SIG-M5 treated with dmso at 0.1 percent for 504 hours (cell line): Measurements from ENCODE around the gene TWF2.
"Not testable (repeated sequence)": the region's sequence is repeated elsewhere in the genome, so short reads cannot be mapped to it uniquely, and the experiment has no call there.

ENCODE experiments used
- DNase-seq: peaks from one replicate; lab custom pipeline; 2025; ENCODE audit not compliant: unreplicated experiment; lab: John Stamatoyannopoulos, UW

The TWF2 gene

GRCh38 chr3:52238761-52239701 lies at the start of gene TWF2:
TWF2 (minus strand) TSS chr3:52239158; CDS start chr3:52239016, 142 bp downstream.
- DNase-seq: peak; percentile 66

DNA sequence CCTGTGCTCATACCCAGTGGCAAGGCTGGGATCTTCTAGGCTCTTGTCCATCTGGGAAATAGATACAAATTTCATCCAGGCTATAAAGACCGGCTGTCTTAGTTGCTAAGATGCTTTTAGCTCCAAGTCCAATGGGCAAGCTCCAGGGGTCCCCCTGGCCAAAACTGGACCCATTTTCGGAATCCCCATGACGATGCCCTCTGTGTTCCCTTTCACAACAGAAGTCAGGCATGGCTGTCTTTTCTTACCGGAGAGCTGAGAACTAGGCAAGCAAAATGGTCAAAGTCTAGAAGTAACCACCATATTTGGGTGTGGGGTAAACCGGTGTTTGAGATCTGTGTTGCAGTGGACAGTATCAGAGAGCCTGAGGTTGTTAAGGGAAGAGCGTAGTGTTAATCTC lies 49.7 kb upstream of the TWF2 start:
- no peak for DNase-seq

DNA sequence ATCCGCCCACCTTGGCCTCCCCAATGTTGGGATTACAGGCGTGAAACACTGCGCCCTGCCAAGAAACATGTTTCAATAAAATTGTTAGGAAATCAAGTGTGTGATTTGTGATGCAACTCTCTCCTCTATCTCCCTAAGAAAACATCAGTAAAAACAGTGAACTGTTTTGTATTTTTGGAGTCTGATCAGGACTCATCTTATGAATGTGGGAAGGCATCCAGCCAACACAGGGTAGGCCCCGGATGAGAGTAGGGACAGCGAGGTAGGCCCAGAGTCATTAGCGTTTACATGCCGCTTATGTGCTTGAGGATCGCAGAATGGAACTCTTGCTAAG lies 47.8 kb upstream of the TWF2 start:
- no peak for DNase-seq

GRCh38 chr3:52284051-52284450 lies 45.1 kb upstream of the TWF2 start:
- not testable (repeated sequence) for DNase-seq

DNA sequence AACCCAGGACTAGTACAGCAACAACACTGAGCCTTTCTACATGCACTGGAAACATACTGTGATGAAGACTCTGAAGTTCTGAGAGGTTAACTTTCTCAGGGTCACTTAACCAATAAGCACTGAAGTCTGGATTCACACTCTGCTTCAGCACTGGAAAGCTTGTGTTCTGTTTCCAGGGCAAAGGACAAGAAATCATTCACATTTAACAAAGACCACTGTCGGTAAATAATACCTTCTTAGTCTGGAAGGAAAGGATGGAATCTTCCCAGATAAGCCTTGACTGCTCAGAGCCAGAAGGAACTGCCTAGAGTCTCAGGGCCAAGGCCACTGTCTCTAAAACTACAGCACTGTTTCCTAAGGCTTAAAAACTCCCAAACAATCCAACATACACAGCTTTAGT lies 44.3 kb upstream of the TWF2 start:
- no peak for DNase-seq

DNA sequence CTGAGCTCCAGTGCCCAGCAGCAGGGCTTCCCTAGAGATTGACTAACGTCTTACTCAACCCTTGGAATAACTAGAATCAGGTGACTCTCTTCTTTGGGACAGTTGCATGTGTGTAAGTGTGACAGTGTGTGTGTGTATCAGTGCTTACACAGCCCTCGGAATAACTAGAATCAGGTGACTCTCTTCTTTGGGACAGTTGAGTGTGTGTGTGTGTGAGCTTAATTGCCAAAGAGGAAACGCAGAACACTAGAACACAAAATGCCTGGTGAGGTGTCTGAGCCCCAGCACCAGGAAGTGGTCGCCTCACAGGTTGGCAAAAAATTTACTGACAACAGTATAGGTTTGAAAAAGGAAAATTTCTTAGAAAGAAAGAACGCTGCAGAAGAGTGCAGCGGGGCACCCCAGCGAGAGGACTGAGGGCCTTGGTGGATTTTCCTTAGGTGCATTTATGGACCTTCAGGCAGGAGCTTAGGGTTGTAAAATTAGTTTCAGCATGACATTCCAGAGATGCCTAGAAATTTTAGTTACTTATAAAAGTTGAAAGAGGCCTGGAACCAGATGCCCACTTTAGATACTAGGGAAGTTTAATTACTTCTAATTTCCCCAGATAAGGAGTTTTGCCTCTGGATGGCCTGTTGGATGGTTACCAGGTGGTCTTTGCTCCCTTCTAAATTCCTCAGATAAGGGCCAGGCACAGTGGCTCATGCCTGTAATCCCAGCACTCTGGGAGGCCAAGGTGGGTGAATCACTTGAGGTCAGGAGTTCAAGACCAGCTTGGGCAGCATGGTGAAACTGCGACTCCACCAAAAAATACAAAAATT lies 43.2 kb upstream of the TWF2 start:
- DNase-seq: no peak

GRCh38 chr3:52280050-52280461 lies 41.1 kb upstream of the TWF2 start:
- no peak for DNase-seq

DNA sequence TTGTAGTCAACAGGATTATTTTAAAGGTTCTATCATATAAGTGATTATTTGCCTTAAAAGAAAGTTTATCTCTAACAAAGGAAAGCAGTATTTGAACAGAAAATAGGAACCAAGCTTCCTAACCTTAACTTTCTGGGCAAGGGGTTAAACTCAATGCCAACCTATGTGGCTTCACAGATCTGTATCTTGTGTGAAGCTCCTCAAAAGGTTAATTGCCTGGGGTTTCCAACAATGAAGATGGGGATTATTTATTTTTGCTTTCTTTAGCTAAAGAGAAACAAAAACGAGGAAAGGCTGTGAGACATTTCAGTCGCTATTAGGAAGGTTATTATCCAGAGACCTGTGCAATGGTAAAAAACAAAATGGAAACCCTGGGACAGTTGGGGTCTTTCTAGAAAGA lies 40.6 kb upstream of the TWF2 start:
- no peak for DNase-seq

GRCh38 chr3:52278510-52279069 lies 39.6 kb upstream of the TWF2 start, which contains the start of gene WDR82:
WDR82 (minus strand) TSS chr3:52278649; CDS start chr3:52278361, 288 bp downstream.
- peak; percentile 91 for DNase-seq

GRCh38 chr3:52277972-52278509 lies 39.1 kb upstream of the TWF2 start:
- peak; percentile 40 for DNase-seq

DNA sequence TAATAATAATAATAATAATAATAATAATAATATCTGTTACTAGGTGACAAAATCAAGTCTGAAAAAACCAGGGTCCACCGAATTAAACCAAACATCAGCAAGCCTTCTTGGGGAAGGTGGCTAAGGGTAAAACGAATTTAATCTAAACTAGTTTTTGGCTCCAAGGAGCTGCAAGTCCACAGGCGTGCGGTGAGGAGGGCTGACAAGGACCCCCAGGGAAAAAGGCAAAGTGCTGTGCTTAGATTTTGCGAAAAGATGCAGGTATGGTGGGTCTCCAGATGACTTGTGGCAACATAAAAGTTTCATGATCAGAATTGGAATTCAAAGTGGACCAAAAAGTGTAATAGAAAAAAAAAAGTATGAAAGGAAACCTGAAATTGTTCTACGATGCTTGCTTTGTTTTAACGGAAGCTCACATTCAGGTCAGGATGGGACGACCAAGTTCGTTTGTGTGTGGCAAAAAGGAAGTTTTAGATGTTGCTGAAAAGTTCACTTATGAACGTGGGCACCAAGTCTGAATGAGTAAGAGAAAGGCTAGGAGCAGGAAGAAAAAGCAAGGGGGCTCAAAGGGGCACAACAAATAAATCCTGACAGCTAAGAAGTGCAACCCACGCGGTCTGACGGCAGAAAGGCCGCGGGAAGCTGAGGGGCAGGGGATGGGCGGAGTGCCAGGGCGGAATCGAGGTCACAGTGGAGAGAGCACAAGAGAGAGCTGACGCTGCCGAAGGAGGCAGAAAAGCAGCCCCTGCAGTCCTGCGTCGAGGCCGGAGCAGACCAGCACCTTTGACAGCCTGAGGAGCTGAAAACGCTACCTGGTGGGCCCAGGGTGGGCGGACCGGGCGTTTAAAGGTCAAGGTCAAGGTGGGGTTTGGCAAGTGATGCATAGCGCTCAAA lies 38.4 kb upstream of the TWF2 start:
- peak; percentile 53 for DNase-seq

GRCh38 chr3:52274781-52275180 lies 35.8 kb upstream of the TWF2 start:
- not testable (repeated sequence) for DNase-seq

DNA sequence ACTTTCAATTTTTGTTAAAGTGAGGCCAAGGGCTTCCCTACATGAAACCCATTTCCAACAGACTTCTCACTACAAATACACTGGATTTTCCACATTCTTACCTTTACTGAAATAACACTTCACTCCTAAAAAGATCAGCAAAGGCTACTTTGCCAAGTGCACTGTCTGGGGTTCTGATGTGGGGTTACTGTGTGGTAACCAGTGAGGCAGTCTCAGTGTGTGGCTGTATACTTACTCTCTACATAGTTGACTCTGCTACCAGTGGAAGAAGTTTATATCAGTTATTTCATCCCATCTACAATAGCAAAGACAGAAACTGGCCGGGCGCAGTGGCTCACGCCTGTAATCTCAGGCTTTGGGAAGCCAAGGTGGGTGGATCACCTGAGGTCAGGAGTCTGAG lies 33.9 kb upstream of the TWF2 start:
- DNase-seq: no peak

- not testable (repeated sequence) for DNase-seq
Observed at GRCh38 chr3:52272172-52272571, 33.2 kb upstream of the TWF2 start.

GRCh38 chr3:52270252-52270754 lies 31.3 kb upstream of the TWF2 start:
- no peak for DNase-seq

- no peak for DNase-seq
Observed at GRCh38 chr3:52269776-52270175, 30.8 kb upstream of the TWF2 start.

- no peak for DNase-seq
Observed at GRCh38 chr3:52268036-52268435, 29.1 kb upstream of the TWF2 start.

DNA sequence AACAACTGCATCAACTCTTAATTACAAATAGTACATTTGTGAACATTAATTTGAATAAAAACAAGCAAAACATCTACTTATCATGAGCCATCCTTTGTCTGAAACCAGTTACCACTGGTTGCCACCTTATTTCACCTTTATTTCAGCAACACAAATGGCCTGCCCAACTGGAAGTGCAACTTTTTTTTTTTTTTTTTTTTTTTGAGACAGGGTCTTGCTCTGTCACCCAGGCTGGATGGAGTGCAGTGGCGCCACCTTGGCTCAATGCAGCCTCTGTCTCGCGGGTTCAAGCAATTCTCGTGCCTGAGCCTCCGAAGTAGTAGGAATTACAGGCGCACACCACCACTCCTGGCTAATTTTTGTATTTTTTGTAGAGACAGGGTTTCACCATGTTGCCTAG lies 26.4 kb upstream of the TWF2 start:
- no peak for DNase-seq

- DNase-seq: no peak
Observed at GRCh38 chr3:52262447-52262846, 23.5 kb upstream of the TWF2 start.

- DNase-seq: no peak
Observed at GRCh38 chr3:52259448-52259847, 20.5 kb upstream of the TWF2 start.
